ENCODE measurements around the gene CRACR2A.

GRCh38 chr12:3717283-3717898 lies 35.5 kb downstream of the CRACR2A start:
- no peak for TF ChIP-seq CTCF (IDR thresholded peaks at IDR 0.05; ENCODE audit: low read length)
- TF ChIP-seq EZH2 (IDR thresholded peaks at IDR 0.05; ENCODE audit: borderline replicate concordance, low read length), result no peak

All from OCI-LY1 (cell line).